Astrocyte (in vitro differentiated cells and primary cell): Measurements from ENCODE around the gene C1orf35.

ENCODE experiments used
- EZH2 ChIP-seq: IDR thresholded peaks from 2 replicates; pipeline ENCODE4 v1.6.1; 2012; ENCODE audit warnings: mild to moderate bottlenecking, low read length, inconsistent platforms; ENCODE audit not compliant: insufficient read depth
- TF ChIP-seq, protein P1 (sequence below): IDR thresholded peaks from 2 replicates; pipeline ENCODE4 v1.5.1; 2011; ENCODE audit warnings: low read depth, mild to moderate bottlenecking, inconsistent platforms, low read length, moderate library complexity; ENCODE audit not compliant: insufficient read depth

DNA sequence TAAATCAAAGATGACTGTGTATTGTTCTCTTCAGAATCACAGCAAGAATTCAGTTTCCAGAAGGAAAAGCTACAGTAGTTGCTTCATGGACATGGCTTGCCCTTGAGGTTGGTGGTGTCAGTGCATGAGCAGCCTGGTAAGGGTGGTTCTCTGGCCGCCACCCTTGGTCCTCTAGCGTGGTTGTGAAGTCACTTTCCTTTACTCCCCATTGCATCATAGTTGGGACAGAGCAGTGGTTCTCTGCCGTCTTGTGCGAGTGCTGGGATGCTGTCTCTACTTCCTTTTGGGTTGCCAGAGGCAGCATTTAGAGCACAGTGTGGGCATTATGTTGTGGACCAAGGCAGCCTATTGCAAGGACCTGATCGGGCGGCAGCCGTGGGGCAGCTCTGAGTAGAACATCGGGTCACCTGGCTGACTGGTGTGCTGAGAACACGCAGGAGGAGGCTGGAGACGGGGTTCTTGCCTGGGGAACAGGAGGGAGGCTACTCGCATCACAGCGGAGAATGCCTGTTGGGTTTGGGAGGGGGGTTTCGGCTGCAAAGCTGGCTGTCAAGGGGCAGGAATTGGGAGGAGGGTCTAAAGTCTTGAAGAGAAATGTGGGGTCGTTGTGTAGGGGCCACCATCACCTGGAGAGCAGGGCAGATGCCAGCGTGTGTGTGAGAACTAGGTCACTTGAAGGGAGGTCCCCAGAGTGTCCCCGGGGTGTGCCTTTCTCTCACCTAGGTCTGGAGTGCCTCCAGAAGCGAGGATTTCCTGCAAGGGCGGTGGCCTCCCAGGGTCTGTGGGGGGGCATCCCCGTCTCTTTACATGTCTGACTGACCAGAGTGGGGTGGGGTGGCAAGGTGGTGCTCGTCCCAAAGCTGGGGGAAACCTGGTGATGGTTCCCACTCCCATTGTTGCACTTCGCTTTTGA, 14.3 kb downstream of the C1orf35 start:
- TF ChIP-seq, protein P1, sequence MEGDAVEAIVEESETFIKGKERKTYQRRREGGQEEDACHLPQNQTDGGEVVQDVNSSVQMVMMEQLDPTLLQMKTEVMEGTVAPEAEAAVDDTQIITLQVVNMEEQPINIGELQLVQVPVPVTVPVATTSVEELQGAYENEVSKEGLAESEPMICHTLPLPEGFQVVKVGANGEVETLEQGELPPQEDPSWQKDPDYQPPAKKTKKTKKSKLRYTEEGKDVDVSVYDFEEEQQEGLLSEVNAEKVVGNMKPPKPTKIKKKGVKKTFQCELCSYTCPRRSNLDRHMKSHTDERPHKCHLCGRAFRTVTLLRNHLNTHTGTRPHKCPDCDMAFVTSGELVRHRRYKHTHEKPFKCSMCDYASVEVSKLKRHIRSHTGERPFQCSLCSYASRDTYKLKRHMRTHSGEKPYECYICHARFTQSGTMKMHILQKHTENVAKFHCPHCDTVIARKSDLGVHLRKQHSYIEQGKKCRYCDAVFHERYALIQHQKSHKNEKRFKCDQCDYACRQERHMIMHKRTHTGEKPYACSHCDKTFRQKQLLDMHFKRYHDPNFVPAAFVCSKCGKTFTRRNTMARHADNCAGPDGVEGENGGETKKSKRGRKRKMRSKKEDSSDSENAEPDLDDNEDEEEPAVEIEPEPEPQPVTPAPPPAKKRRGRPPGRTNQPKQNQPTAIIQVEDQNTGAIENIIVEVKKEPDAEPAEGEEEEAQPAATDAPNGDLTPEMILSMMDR = no peak
- no peak for TF ChIP-seq EZH2
